D721Med (cell line): ENCODE results near the gene DLGAP1.

Source experiments
- DNase-seq: peaks from one replicate; pipeline ENCODE4 v3.0.0; 2011; ENCODE audit warnings: low spot score; ENCODE audit not compliant: insufficient read length
- FAIRE-seq: peaks from 2 replicates; lab custom pipeline; 2011; peaks lifted over from hg19 to GRCh38; lab: Jason Lieb, UNC
- CTCF ChIP-seq: IDR thresholded peaks from 2 replicates; pipeline ENCODE4 v1.5.1; 2012; ENCODE audit warnings: mild to moderate bottlenecking, control low read depth; ENCODE audit not compliant: insufficient read depth; ENCODE audit errors: missing control alignments

Gene DLGAP1

DNA sequence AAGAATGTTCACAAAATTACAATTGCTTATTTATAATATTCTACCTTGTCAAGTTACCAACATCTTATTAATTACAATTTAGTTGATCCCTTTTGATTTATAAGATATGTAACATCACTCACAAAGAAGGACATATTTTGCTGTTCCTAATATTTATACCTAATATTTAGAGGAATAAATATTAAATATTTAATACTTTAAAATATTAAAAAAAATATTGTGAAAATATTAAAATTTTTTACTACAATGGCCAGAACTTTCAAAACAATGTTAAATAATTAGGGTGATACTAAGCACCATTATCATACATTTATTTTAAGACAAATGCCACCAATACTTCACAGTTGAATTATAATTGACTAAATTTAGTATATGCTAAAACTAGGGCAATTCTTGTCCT lies 254.7 kb downstream of the DLGAP1 start:
- no peak for FAIRE-seq
- no peak for TF ChIP-seq CTCF
- no peak for DNase-seq

DNA sequence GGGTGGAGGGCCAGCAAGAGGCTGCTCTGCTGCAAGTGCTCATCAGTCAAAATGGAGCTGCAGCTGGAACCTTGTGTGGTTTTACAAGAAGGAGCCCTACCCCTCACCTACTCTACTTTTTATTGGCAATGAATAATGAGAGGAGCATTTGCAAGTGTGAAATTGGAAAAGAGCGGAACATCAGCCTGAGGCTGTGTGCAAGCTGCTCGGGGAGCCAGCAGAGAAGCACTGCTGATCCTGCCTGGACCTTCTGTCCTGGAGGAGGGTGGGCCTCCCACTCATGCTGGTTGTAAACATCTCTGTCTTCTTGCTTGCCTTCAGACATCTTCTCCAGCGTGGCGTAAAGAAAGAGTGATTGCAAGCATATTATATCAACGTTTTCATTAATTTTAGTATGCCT lies 256.2 kb downstream of the DLGAP1 start:
- TF ChIP-seq CTCF = no peak
- DNase-seq = no peak
- no peak for FAIRE-seq

DNA sequence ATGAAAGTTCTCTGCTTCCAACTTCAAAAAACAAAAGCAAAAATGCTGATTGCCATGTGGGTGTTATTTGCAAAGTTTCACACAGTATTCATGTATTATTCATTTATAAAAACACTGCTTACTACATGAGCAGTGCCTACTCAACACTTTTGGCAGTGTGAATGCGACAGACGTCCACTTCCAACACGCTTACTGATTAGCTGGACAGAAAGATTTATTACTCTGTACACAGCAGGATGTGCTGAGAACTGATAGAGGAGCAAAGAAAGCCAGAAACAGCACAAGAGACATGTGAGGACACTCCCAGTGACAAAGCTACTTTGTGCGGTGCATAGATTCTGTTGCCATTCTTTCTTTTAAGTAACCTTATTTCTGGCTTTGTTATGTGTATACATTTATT lies 258.8 kb downstream of the DLGAP1 start:
- TF ChIP-seq CTCF = no peak
- DNase-seq (no peak), FAIRE-seq (no peak)

DNA sequence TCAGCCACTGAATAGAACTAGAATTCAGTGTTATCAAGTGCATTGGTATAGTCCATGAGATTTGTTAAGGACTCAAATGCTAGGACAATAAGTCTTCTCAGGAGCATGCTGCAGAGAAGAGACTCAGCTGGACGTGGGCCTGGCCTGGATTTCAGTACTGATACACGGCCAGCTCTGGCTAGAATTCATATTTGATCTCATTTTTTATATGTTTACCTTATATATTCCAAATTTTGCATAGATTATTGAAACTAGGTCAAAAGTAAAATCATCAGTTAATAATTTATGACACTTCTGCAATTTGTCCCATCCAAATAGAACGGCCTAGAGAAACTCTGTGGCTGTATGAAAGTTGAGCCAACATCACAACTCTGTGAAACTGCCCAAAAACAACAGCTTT lies 262.0 kb downstream of the DLGAP1 start:
- no peak for TF ChIP-seq CTCF
- FAIRE-seq (no peak), DNase-seq (no peak)

GRCh38 chr18:4181882-4182568 lies 273.1 kb downstream of the DLGAP1 start:
- TF ChIP-seq CTCF = no peak
- no peak for DNase-seq
- no peak for FAIRE-seq

DNA sequence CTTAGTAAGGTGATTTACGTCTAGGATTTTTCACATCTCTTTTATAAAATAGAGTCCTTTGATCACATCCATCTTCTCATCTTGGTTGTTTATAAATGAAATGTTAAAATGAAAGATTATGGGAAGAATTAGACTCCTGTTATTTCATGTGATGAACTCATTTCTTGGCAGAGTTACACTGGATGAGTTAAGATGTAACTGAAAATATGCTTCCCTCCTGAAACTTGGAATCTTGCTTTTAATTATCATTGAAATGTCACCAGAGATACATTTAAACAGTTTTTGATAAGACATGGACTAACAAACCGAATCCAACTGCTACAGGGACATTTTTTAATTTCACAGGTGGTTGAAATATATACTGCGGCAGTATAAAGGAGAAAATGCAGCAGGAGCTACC lies 274.0 kb downstream of the DLGAP1 start:
- FAIRE-seq (no peak), DNase-seq (no peak)
- no peak for TF ChIP-seq CTCF
